Ovary (tissue), 3 donors: Measurements from ENCODE around the gene ENG.

Experiments used
- EP300 ChIP-seq: sonication (generic); formaldehyde crosslinking; IDR thresholded peaks from one replicate; pipeline ENCODE4 v1.6.1; 2017; ENCODE audit warnings: antibody characterized with exemption
- TF ChIP-seq, protein P1 (sequence below), 3 donors: fragments of 450-650 bp in 2 of 3; fragments of 200-600 bp in 1 of 3; IDR thresholded peaks; one replicate each; pipeline versions ENCODE4 v1.5.1 to v1.8.0; 2016 to 2022; ENCODE audit warnings: antibody characterized with exemption in 3 of 3, mild to moderate bottlenecking in 1 of 3
- donor health status: DM: no; HTN: no; CAD: no.

DNA sequence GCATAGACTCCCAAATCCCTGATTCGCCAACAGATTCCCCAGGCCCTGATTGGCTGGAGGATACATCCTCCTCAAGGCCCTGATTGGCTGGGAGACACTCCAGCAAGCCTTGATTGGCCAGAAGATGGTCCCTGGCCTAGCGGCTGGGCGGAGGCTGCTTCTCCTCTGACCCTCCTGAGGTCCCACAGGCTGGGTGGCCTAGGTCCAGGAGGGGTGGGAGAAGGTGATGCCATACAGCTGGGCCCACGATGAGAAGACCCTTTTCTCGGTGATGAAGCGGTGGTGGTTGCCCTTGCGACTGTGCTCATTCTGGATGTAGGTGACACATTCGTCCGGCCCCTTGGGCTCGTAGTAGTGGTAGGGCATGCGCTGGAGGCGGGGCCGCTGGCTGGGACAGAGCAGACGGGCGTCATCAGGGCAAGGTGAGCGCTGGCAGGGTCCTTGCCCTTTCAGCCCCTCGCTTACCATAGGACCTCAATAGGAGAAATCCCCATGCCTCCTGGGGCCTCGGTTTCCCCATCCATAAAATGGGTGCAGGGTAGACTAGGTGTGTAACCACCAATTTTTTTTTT is 32.0 kb upstream of the ENG start:
- TF ChIP-seq, protein P1, sequence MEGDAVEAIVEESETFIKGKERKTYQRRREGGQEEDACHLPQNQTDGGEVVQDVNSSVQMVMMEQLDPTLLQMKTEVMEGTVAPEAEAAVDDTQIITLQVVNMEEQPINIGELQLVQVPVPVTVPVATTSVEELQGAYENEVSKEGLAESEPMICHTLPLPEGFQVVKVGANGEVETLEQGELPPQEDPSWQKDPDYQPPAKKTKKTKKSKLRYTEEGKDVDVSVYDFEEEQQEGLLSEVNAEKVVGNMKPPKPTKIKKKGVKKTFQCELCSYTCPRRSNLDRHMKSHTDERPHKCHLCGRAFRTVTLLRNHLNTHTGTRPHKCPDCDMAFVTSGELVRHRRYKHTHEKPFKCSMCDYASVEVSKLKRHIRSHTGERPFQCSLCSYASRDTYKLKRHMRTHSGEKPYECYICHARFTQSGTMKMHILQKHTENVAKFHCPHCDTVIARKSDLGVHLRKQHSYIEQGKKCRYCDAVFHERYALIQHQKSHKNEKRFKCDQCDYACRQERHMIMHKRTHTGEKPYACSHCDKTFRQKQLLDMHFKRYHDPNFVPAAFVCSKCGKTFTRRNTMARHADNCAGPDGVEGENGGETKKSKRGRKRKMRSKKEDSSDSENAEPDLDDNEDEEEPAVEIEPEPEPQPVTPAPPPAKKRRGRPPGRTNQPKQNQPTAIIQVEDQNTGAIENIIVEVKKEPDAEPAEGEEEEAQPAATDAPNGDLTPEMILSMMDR (IDR thresholded peaks at IDR 0.05), result no peak
- no peak for TF ChIP-seq EP300
